GM18507 (cell line): ENCODE data around the gene SGK1.

Source experiments
- DNase-seq: peaks from one replicate; pipeline ENCODE4 v3.0.0; 2011; ENCODE audit warnings: low read depth; ENCODE audit not compliant: insufficient read length; ENCODE audit errors: extremely low spot score
- FAIRE-seq: peaks from 2 replicates; lab custom pipeline; 2011; peaks lifted over from hg19 to GRCh38; lab: Jason Lieb, UNC

Gene SGK1

DNA sequence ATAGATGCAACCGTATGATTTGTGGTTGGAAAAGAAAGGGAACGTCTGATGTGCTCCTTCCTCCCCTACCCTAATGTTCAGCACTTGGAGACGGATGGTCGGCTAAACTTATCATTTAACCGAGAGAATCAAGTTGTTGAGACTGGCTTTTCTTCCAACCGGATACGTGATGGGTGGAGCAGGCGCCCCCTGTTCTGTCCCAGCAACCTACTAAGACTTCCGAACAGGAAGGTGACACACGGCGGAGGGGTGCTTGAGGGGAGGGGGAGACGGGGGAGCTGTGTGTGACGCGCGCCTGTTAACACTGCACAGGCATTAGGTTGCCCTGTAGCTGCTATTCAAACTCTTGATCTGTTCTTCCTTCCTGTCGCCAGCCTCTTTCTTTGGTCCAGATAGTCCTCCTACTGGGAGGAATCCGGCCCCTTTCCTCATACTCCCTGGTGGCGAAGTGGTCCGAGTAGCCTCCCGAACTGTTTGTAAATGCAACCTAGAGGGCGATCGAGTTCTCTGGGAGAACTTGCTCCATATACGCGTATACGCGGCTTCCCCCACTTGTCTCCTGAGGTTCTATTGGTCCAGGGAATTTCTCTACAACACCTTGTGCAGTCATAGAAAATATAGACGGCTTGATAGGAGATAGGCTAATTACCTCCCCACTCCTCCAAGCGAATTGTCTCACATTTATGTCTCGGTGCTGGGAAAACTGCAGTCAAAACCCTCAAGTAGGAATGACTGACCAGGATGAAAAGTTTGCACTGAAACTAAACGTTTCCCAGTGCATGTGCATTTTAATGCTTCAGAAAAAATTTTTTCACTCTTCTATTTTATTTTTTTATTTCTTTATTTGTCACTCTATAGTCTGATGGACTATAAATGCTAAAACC lies 139.5 kb downstream of the SGK1 start:
- FAIRE-seq: peak; percentile 77

GRCh38 chr6:134177753-134178160 lies 140.2 kb downstream of the SGK1 start:
- no peak for FAIRE-seq
- no peak for DNase-seq

More for the DNA sequence above, 139.5 kb downstream of the SGK1 start:
- no peak for DNase-seq

DNA sequence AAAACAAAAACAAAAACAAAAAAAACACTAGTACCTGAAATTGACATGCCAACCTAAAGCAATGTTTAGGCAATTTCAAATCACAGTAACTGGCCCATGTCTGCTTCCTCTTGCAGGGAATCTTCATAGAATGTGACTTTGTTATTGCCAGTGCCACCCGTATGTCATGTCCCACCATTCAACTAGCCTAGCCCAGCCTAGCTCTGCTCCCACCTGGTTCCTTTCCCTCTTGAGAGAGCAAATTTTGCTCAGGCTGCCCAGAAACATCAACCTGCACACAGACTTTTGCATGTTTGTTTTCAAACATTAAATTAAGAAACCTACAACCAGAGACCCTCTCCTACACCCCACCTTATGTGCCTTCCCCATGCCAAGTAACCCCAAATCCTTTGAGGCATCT lies 140.7 kb downstream of the SGK1 start:
- FAIRE-seq (no peak), DNase-seq (no peak)

DNA sequence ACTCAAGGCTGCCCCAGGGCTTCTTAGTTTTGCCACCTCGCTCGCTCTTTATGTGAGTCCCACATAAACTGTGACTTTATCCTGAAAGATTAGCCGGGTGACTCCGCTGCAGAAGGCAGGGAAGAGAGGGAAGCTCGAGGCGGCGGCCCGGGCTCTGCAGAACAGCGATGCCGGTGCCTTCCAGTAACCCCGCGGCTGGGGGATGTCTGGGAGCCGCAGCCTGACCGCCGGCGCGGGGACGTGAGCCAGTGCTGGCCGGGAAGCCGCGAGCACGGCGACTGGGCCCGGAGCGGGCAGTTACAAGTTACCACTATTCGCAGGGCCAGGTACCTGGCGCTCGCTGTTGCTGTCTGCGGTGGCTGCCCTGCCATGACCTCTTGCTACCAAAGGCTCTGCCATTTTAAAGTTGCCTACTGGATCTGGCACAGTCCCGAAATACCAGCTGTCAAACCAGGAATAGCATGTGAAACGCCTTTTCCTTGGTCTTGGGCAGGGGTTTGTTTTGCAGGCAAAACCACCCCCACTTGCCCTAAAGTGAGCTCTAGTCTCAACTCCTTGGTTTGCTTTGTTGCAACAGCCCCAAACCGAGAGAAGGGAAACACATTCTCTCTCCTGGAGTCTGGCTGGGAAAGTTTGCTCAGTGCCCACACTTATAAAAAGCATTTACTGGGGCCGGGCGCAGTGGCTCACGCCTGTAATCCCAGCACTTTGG lies 141.5 kb downstream of the SGK1 start:
- FAIRE-seq (no peak), DNase-seq (no peak)

GRCh38 chr6:134175532-134176263 lies 142.2 kb downstream of the SGK1 start:
- DNase-seq: no peak
- no peak for FAIRE-seq

DNA sequence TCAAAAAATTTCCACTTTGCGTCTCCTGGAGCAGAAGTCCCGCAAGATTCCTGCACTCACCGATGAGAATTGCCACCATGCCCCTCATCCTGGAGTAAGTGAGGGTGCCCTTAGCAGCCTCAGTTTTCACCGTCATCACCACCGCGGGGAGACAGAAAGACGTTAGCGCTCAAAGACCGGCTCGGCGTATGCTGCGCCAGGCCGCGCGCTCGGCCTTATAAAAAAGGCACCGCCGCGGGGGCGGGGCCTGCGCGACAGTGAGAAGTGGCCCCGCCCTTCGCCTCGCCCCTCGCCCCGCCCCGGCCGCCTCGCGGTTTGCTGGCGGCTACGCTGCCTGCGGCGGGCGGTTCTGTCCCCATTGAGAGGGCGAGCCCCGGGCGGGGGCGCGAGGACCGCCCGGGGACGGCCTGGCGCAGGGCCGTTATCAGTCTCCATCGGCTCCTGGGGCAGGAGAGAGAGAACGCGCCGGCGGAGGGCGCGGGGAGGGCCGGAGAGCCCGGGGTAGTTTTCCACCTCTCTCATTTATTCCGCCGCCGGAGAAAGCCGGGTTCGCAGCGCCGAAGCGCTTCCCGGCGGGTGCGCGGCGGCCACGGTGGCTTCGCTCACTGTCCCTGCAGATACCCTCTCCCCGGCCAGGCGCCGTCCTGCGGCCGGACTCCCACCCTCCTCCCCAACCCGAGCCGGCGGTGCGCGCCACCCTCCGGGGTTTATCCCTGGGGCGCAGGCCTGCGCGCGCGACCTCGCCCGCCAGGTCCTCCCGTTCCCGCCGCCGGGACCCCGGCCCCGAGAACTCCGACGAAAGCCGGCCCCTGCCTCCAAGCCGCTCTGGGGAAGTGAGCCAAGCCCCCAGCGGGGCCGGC lies 143.0 kb downstream of the SGK1 start:
- DNase-seq (peak; percentile 84), FAIRE-seq (peak; percentile 85)

- DNase-seq: no peak
Measured at GRCh38 chr6:134173936-134174671, 143.8 kb downstream of the SGK1 start.

GRCh38 chr6:134173366-134173725 lies 144.6 kb downstream of the SGK1 start:
- FAIRE-seq (peak; percentile 41), DNase-seq (no peak)

More at GRCh38 chr6:134173936-134174671, 143.8 kb downstream of the SGK1 start:
- peak; percentile 84 for FAIRE-seq

DNA sequence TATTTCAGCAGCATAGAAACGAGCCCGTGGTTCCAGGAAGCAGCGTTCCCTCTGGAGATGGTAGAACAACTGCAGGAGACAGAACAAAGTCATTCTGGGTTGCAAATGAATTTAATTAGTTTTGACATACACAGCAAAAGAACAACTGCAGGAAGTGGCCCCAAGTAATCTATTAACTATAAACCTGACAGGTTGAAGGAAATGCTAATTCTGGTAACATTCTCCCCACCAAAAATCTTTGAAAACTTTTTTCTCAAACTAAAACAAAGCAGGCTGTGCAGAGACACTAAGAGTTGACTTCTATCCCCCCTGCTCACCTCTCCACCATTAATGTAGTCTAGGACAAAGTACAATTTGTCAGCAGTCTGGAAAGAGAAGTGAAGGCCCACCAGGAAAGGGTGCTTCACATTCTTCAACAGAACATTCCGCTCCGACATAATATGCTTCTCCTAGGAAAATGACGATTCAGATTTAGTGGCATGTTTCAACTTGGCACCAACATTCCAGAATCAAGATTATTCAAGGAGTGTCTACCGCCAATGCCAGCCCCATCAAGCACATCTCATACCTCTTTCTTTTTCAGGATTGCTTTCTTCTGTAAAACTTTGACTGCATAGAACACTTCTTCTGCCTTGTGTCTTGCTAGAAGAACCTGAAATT lies 145.1 kb downstream of the SGK1 start:
- no peak for DNase-seq
- FAIRE-seq: no peak

DNA sequence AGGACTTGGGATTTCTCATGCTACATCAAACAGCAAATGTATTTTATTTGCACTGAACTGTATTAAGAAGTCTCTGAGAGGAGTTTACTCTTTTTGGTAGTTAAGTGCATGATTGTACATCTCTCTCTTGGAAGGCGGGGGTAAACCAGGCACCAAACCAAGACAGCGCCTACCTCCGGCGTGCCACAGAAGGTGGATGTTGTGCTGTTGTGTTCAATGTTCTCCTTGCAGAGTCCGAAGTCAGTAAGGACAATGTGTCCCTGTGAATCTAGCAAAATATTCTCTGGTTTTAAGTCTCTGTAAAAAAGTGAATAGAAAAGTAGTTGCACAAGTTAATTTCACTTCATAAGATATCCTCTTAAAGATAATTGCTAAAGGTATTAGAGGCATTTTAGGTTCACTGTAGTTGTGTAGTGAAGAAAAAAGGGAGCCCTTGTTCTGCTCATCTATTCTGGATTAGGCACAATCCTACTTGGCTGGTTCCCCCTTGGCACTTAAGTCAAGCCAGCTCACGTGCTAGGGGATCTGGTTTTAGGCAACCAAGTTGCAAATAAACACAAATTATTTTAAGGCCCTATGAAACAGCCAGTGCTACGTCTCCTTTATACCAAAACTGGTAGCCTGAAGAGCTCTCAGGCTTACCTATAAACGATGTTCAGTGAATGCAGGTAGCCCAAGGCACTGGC lies 145.7 kb downstream of the SGK1 start:
- DNase-seq: no peak
- no peak for FAIRE-seq

GRCh38 chr6:134171517-134171916 lies 146.4 kb downstream of the SGK1 start:
- DNase-seq (no peak), FAIRE-seq (no peak)

DNA sequence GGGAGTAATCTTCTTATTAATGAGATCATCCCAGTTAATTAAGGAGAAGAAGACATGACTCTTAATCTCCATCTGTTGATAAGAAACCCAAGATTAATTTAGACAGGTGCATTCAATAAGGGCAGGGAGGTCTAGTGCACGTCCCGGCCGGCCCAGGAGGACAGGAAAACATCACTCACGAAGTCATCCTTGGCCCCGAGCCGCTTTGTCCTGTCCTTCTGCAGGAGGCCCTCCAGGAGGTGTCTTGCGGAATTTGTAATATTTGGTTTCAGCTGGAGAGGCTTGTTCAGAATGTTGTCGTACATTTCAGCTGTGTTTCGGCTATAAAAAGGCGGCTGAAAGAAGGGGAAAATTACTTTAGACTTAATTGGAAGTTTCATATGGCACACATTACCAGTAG lies 147.1 kb downstream of the SGK1 start:
- FAIRE-seq (no peak), DNase-seq (no peak)

DNA sequence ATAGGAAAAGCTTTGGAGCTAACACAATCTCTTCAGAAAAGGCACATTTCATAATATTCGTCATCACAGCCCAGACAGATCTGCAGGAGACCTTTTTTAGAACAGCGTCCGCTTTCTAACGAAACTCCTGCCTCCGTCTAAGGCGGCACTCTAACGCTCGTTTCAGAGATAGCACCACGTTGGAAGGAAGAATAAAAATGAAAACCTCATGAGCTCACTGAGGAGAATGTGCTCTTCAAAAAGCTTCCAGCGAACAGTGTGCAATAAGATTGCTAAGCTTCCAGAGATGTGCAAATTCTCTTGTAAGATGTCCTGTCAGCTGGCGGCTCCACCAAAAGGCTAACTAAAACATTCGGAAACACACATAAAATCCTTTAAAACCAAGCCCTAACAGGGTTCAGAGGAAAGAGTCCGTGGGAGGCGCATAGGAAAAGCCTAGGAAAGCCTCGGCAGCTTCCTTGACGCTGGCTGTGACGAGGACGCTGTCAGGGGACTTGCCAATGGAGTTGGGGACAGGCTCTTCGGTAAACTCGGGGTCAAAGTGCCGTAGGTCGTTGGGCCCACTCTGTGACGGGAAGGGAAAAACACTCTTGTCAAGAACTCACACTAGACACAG lies 147.9 kb downstream of the SGK1 start:
- DNase-seq (no peak), FAIRE-seq (no peak)

DNA sequence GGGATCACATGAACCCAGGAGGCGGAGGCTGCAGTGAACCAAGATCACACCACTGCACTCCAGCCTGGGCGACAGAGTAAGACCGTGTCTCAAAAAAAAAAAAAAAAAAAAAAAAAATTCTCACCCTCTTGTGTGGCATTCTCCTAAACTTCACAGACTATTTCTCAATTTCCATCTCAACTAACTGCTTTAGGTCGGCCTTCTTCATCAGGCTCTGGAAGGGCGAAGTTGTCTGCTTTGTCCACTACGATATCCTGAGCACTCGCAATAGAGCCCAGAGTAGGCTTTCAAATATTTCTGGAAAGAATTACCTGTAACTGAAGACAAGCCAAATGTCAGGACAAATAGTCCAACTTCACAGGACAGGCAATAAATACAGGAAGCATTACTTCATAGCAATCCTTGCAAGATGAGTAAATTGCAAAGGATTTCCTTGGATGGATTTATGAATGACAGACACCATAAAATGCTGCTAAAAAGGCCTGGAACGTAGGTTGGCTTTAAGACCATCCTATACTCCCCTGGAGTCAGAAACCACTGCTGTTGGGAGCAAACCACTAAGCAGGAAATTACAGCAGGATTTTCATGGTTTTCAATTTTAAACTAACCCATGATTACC lies 149.2 kb downstream of the SGK1 start:
- FAIRE-seq: no peak
- DNase-seq: no peak

DNA sequence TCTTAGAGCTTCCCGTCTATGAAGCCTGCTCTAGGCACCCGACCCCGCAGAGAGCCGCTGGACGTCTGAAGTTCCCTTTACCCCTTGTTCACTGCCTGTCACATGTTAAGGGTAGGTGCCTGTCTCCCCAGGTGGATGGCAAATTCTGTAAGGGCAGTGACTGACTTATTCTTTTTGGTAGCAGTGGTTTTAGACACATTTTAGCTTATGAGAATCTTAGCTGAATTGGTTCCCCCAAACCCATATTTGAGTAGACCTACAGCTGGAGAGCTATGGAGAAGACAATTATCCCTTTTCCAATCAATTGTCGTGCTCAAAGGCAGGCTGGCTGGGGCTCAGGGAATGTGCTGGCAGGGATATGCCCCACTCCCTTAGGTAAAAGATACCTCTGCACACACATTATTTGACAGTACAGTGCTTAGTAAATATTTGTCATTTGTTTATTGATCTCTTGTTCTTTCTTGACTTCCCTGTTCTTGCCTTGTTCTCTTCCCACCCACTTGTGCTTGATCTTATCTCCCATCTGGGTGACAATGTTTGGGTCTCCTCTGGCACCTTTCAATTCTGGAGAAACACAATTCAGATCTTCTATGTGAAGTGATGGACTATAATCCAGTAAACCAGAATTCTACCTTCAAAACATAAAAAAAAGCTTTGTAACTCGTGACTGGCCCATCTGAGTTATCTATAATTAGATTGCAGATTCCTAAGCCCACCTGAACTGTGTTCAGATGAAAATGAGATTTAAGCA lies 151.2 kb downstream of the SGK1 start:
- no peak for DNase-seq
- no peak for FAIRE-seq

DNA sequence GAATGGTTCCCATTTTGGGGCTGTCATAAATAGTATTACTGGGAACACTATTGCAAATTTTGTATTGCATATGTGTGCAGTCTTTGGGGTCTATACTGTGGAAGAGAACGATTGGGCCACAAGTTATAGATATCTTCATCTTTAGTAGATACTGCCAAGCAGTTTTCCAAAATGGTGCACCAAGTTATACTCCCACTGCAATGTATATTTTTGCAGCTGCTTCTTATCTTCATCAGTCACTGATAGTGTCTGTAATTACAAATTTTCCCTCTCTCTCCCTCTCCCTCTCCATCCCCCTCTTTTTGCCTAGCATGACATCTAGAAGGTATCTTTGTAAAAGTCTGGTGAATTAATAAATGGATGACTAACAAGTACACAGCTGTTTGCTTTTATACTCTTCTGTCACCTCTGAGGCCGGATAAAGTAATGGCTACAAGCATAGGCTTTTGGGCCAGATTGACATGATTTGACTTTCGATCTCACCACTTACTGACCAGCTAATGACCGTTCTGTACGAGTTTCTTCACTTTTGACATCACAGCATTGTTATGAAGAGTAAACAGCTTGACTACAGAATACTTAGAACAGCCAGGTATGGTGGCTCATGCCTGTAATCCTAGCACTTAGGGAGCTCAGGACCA lies 152.2 kb downstream of the SGK1 start:
- DNase-seq (no peak), FAIRE-seq (no peak)
